Body of pancreas (tissue), 4 donors: Measurements from ENCODE around the gene TRAPPC4.

Experiments used
- CTCF ChIP-seq, 7 experiments: fragments of 450-650 bp in 4 of 7; fragments of 200-600 bp in 3 of 7; sonication (generic) in 3 of 7; IDR thresholded peaks; one replicate each; pipeline ENCODE4 v1.5.1; 2016 to 2019; ENCODE audit warnings: antibody characterized with exemption in 7 of 7
- POLR2A ChIP-seq, 3 donors: fragments of 450-650 bp; IDR thresholded peaks; one replicate each; pipeline ENCODE4 v1.6.1; 2016; ENCODE audit warnings: antibody characterized with exemption in 3 of 3, mild to moderate bottlenecking in 2 of 3

DNA sequence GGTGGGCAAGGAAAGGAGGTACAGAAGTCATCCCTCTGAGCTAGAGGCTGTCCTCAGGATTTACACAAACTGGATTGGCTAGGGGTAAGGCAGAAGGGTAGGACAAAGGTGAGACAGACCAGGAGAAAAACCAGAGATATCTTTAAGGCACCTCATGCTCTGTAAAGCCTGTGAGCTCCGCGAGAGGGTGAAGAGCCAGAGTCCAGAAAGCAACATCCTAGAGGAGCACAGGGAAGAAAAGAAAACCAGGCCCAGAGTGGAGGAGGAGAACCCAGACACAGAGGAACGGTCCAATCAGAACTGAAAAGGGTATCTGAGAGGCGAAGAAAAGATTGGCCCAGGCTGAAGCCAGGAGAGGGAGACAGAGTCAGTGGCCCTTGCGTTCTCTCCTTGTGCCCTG lies 7.0 kb downstream of the TRAPPC4 start:
- TF ChIP-seq CTCF (IDR thresholded peaks at IDR 0.05): no peak
- no peak for TF ChIP-seq POLR2A (IDR thresholded peaks at IDR 0.05)
